HL-60 (cell line): Measurements from ENCODE around the gene CERT1.

Source experiments
- CTCF ChIP-seq: IDR thresholded peaks from one replicate; pipeline ENCODE4 v1.5.1; 2011; ENCODE audit warnings: low read length, control low read depth, inconsistent platforms; ENCODE audit not compliant: insufficient read depth
- POLR2AphosphoS5 ChIP-seq: IDR thresholded peaks from 2 replicates; pipeline ENCODE4 v1.6.1; 2012; ENCODE audit warnings: low read depth

- TF ChIP-seq CTCF (no peak), POLR2AphosphoS5 (no peak)
Measured at GRCh38 chr5:75363726-75364495, 147.5 kb downstream of the CERT1 start.
